Measurements from ENCODE around the gene SPEN.
"Not testable (repeated sequence)": the region's sequence is repeated elsewhere in the genome, so short reads cannot be mapped to it uniquely, and the experiment has no call there.

SPEN gene

DNA sequence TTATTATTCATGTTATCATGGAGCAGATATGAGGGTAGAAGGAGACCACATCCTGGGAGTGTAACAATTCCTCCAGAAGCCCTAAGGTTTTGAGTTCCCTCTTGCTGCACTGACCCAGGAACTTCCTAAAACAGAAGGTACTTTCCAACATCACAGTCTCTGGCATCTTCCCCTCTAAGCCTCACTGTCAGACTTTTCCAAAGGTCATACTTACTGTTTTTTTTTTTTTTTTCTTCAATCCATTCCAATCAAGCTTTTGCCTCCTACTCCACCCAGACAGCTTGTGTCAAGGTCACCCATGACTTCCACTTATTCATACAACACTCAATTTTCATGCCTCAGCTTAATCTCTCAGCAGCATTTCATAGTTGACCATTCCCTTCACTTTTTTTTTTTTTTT lies 21.7 kb upstream of the SPEN start:
- Histone ChIP-seq H3K36me3 (ENCODE audit: insufficient read depth, low read length) (no peaks in the 10 kb centered on the region), H2AFZ (ENCODE audit: low read depth, low read length) (no peak overlapping the region), H3K4me3 (ENCODE audit: low read length) (no peak overlapping the region), H3K27me3 (ENCODE audit: insufficient read depth, low read length) (no peaks in the 10 kb centered on the region), H3K4me1 (ENCODE audit: insufficient read depth, low read length) (no peaks in the 10 kb centered on the region), H3K9me3 (ENCODE audit: low read length) (peaks cover 3% of the 10 kb centered on the region)

GRCh38 chr1:15826810-15827507 lies 20.5 kb upstream of the SPEN start:
- Histone ChIP-seq H3K36me3 (ENCODE audit: insufficient read depth, low read length) (no peaks in the 10 kb centered on the region), H3K4me1 (ENCODE audit: insufficient read depth, low read length) (no peaks in the 10 kb centered on the region), H2AFZ (ENCODE audit: low read depth, low read length) (no peak overlapping the region), H3K4me3 (ENCODE audit: low read length) (no peak overlapping the region), H3K9me3 (ENCODE audit: low read length) (peaks cover 3% of the 10 kb centered on the region), H3K27me3 (ENCODE audit: insufficient read depth, low read length) (no peaks in the 10 kb centered on the region)

DNA sequence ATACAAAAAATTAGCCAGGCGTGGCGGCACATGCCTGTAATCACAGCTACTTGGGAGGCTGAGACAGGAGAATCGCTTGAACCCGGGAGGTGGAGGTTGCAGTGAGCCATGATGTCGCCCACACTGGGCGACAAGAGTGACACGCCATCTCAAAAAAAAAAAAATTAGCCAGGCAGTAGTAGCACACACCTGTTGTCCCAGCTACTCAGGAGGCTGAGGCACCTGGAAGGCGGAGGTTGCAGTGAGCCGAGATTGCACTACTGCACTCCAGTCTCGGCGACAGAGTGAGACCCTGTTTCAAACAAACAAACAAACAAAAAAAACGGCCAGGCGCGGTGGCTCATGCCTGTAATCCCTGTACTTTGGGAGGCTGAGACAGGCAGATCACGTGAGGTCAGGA lies 19.9 kb upstream of the SPEN start:
- H3K4me1 ChIP-seq (ENCODE audit: insufficient read depth, low read length); H2AFZ ChIP-seq (ENCODE audit: low read depth, low read length); H3K36me3 ChIP-seq (ENCODE audit: insufficient read depth, low read length); H3K27me3 ChIP-seq (ENCODE audit: insufficient read depth, low read length); H3K9me3 ChIP-seq (ENCODE audit: low read length); H3K4me3 ChIP-seq (ENCODE audit: low read length): not testable (repeated sequence)

GRCh38 chr1:15828931-15829330 lies 18.6 kb upstream of the SPEN start:
- not testable (repeated sequence) for H3K9me3 ChIP-seq (ENCODE audit: low read length); H3K36me3 ChIP-seq (ENCODE audit: insufficient read depth, low read length); H3K27me3 ChIP-seq (ENCODE audit: insufficient read depth, low read length); H3K4me3 ChIP-seq (ENCODE audit: low read length); H3K4me1 ChIP-seq (ENCODE audit: insufficient read depth, low read length); H2AFZ ChIP-seq (ENCODE audit: low read depth, low read length)

DNA sequence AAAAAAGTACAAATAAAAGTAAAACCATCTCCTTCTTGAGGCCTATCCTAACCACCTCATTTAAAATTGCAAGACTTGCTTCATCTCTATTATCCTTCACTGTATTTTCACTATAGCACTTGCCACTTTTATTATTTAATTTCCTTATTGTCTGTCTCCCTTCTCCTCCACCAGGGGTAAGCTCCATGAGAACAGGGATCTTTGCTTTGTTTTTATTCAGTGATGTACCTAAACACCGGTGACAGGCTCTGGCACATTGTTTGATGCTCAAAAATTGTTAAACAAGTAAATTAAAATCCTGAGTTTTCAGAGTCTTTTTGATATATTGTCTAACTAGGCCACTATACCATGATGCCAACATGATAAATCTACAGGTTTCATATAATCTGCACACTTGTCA lies 17.2 kb upstream of the SPEN start:
- Histone ChIP-seq H2AFZ (ENCODE audit: low read depth, low read length) (no peak overlapping the region), H3K36me3 (ENCODE audit: insufficient read depth, low read length) (no peaks in the 10 kb centered on the region), H3K9me3 (ENCODE audit: low read length) (peaks cover 3% of the 10 kb centered on the region), H3K4me1 (ENCODE audit: insufficient read depth, low read length) (peaks cover 12% of the 10 kb centered on the region), H3K27me3 (ENCODE audit: insufficient read depth, low read length) (no peaks in the 10 kb centered on the region), H3K4me3 (ENCODE audit: low read length) (no peak overlapping the region)

DNA sequence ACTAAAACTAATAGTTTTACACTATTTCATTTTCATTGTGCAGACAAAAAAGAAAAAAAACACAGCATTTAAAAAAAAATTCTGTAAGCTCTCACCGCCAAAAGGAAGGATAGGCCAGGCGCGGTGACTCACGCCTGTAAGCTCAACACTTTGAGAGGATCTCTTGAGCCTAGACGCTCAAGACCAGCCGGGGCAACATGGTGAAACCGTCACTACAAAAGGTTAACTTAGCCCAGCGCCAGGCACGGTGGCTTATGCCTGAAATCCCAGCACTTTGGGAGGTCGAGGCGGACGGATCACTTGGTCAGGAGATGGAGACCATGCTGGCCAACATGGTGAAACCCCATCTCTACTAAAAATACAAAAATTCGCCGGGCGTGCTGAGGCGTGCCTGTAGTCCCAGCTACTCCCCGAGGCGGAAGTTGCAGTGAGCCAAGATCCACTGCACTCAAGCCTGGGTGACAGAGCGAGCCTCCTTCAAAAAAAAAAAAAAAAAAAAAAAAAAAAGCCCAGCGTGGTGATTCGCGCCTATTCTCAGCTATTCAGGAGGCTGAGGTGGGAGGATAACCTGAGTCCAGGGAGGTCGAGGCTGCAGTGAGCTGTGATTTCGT lies 14.3 kb upstream of the SPEN start:
- no peak overlapping the region for H2AFZ ChIP-seq (ENCODE audit: low read depth, low read length)
- no peaks in the 10 kb centered on the region for H3K36me3 ChIP-seq (ENCODE audit: insufficient read depth, low read length)
- peaks cover 18% of the 10 kb centered on the region for H3K4me1 ChIP-seq (ENCODE audit: insufficient read depth, low read length)
- peak overlapping the region; percentile 96 for H3K4me3 ChIP-seq (ENCODE audit: low read length)
- no peaks in the 10 kb centered on the region for H3K27me3 ChIP-seq (ENCODE audit: insufficient read depth, low read length)
- H3K9me3 ChIP-seq (ENCODE audit: low read length), result peaks cover 3% of the 10 kb centered on the region

- H3K36me3 ChIP-seq (ENCODE audit: insufficient read depth, low read length), result no peaks in the 10 kb centered on the region
- peak overlapping the region; percentile 96 for H3K4me3 ChIP-seq (ENCODE audit: low read length)
- peaks cover 18% of the 10 kb centered on the region for H3K4me1 ChIP-seq (ENCODE audit: insufficient read depth, low read length)
- H3K27me3 ChIP-seq (ENCODE audit: insufficient read depth, low read length), result no peaks in the 10 kb centered on the region
- H2AFZ ChIP-seq (ENCODE audit: low read depth, low read length), result no peak overlapping the region
- peaks cover 3% of the 10 kb centered on the region for H3K9me3 ChIP-seq (ENCODE audit: low read length)
Observed at GRCh38 chr1:15833842-15834405, 13.6 kb upstream of the SPEN start.

- H2AFZ ChIP-seq (ENCODE audit: low read depth, low read length), result peak overlapping the region; percentile 44
Observed at GRCh38 chr1:15834406-15835204, 12.9 kb upstream of the SPEN start.

DNA sequence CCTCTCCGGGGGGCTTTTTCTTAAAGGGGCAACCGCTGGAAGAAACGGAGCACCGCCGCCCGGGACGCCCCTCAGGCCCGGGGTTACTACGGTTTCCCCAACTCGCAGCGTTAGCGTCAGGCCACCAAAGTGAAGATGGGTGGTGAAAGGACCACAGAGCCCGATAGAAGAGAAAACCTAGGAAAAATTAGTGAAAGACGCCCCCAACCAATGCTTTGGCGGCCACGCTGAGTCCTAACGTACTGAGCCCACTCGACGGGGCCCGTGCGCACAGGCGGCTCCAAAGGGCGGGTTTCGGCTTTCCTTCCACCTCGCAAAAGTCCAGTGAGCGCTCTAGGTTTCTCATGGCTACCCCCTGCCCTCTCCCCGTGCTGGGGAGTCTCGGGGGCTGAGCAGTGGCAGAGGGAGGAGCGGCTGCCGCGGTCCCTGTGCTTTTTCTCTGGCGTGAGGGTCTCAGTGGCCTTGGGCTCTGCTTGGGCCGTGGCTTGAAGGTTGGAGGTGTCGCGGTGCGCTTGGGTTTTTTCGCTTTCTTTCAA lies 12.2 kb upstream of the SPEN start:
- Histone ChIP-seq H2AFZ (ENCODE audit: low read depth, low read length) (peak overlapping the region; percentile 44), H3K36me3 (ENCODE audit: insufficient read depth, low read length) (no peaks in the 10 kb centered on the region), H3K9me3 (ENCODE audit: low read length) (no peaks in the 10 kb centered on the region), H3K4me1 (ENCODE audit: insufficient read depth, low read length) (peaks cover 18% of the 10 kb centered on the region), H3K27me3 (ENCODE audit: insufficient read depth, low read length) (no peaks in the 10 kb centered on the region), H3K4me3 (ENCODE audit: low read length) (peak overlapping the region; percentile 96)

More at GRCh38 chr1:15834406-15835204, 12.9 kb upstream of the SPEN start:
- Histone ChIP-seq H3K36me3 (ENCODE audit: insufficient read depth, low read length) (no peaks in the 10 kb centered on the region), H3K27me3 (ENCODE audit: insufficient read depth, low read length) (no peaks in the 10 kb centered on the region), H3K4me3 (ENCODE audit: low read length) (peak overlapping the region; percentile 96), H3K9me3 (ENCODE audit: low read length) (peaks cover 2% of the 10 kb centered on the region), H3K4me1 (ENCODE audit: insufficient read depth, low read length) (peaks cover 18% of the 10 kb centered on the region)

DNA sequence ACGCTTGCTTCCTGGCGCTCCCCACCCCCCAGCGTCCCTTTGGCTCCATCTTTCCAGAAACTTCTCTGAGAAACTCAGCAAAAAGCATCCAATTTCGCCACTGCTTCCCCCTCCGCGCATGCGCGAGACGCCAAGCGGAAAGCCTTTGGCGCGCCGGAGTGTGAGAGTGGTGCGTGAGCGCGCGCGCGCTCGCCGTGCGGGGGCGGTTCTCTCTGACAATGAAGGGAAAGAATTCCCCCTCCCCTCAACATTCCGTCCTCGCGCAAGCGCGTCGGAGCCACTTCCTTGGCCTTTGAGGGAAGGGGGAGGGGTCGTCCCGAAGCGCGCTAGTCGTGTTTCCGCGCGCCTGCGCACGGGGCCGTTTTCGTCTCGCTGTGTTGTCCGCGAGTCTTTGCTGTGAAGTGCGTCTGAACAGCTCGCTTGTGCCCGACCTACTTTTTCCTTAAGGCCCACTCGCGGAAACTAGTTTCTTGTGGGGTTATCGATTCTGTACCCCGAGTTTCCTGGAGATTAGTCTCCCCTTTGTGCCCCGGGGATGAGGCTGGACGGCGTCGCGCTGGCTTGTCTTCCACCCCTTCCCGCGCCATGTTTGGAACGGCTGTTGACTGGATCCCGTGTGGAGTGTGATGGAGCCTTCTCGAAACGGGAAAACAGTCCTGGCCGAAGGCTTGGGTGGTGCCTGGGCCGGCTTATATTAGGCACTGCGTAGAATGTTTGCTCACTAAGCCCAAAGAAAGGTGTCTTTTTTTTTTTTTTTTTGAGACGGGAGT lies 11.6 kb upstream of the SPEN start:
- H3K4me3 ChIP-seq (ENCODE audit: low read length), result peak overlapping the region; percentile 96
- no peaks in the 10 kb centered on the region for H3K27me3 ChIP-seq (ENCODE audit: insufficient read depth, low read length)
- no peak overlapping the region for H2AFZ ChIP-seq (ENCODE audit: low read depth, low read length)
- H3K9me3 ChIP-seq (ENCODE audit: low read length), result no peaks in the 10 kb centered on the region
- H3K36me3 ChIP-seq (ENCODE audit: insufficient read depth, low read length), result no peaks in the 10 kb centered on the region
- H3K4me1 ChIP-seq (ENCODE audit: insufficient read depth, low read length), result peaks cover 18% of the 10 kb centered on the region

DNA sequence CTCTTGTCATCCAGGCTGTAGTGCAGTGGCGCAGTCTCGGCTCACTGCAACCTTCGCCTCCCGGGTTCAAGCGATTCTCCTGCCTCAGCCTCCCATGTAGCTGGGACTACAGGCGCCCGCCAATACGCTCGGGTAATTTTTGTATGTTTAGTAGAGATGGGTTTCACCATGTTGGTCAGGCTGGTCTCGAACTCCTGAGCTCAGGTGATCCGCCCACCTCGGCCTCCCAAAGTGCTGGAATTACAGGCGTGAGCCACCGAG lies 11.1 kb upstream of the SPEN start:
- peaks cover 18% of the 10 kb centered on the region for H3K4me1 ChIP-seq (ENCODE audit: insufficient read depth, low read length)
- H3K4me3 ChIP-seq (ENCODE audit: low read length), result peak overlapping the region; percentile 39
- H3K27me3 ChIP-seq (ENCODE audit: insufficient read depth, low read length); H3K36me3 ChIP-seq (ENCODE audit: insufficient read depth, low read length); H3K9me3 ChIP-seq (ENCODE audit: low read length); H2AFZ ChIP-seq (ENCODE audit: low read depth, low read length): not testable (repeated sequence)

DNA sequence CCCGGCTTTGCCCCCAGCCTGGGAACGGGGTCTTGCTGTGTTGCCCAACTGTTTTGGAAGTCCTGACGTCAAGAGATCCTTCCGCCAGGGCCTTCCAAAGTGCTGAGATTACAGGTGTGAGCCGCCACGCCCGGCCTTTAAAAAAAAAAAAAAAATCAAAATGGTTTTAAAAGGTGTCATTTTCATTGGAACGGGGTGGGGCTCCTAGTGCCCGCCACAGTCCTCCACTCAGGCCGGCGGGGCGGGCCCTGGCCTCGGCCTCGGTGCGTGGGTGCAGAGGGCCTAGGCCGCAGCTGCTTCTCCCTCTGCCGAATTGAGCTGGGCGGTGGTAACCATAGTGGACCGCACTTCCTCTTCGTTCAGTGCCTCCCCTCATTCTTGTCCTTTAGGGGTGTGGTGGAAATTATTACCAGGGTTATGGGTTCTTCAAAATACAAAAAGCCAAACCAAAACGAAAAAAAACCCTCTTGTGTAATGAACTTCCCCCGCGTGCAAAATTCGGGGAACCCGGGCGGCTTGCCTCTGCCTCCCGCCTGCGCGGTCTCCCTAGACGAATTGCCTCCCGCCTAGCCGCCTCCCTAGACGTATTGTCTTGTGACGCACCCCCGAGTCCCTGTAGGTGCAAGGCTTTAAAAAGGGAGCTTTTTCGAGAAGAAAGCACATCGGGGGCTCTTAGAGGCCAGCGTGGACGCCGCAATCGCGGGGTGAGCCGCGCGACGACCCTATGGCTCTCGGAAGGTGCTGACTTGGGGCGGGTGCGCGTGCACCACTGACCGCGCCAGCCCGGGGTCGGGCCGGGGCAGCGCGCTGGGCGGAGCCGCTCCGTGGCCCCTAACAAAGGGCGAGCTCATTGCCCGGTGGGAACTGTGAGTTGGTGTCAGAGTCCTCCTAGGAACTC lies 10.5 kb upstream of the SPEN start:
- Histone ChIP-seq H3K27me3 (ENCODE audit: insufficient read depth, low read length) (no peaks in the 10 kb centered on the region), H3K9me3 (ENCODE audit: low read length) (no peaks in the 10 kb centered on the region), H3K4me3 (ENCODE audit: low read length) (no peak overlapping the region), H3K4me1 (ENCODE audit: insufficient read depth, low read length) (peaks cover 18% of the 10 kb centered on the region), H3K36me3 (ENCODE audit: insufficient read depth, low read length) (no peaks in the 10 kb centered on the region), H2AFZ (ENCODE audit: low read depth, low read length) (no peak overlapping the region)
